GM18861 (cell line): ENCODE measurements around the gene OSBPL7.

ENCODE experiments used
- ATAC-seq: cut with Tn5 transposase; IDR thresholded peaks from one replicate; pipeline ENCODE4 v1.9.1; 2021; ENCODE audit not compliant: unreplicated experiment

Gene OSBPL7

GRCh38 chr17:47848198-47848513, 26.6 kb upstream of the OSBPL7 start:
- no peak for ATAC-seq

GRCh38 chr17:47847341-47848197, 26.0 kb upstream of the OSBPL7 start:
- no peak for ATAC-seq

- ATAC-seq = no peak
These were observed 25.2 kb upstream of the OSBPL7 start for GRCh38 chr17:47846716-47847340.

- ATAC-seq = no peak
These were observed 24.1 kb upstream of the OSBPL7 start for GRCh38 chr17:47845716-47846075.

- ATAC-seq = no peak
These were observed 23.5 kb upstream of the OSBPL7 start for GRCh38 chr17:47844814-47845715.

GRCh38 chr17:47844227-47844626, 22.6 kb upstream of the OSBPL7 start:
- no peak for ATAC-seq

GRCh38 chr17:47843391-47843730, 21.8 kb upstream of the OSBPL7 start:
- ATAC-seq = no peak

- no peak for ATAC-seq
These were observed 20.1 kb upstream of the OSBPL7 start for GRCh38 chr17:47841488-47842291.

GRCh38 chr17:47840742-47841487, 19.3 kb upstream of the OSBPL7 start, which contains the start of gene SCRN2:
TSS of gene SCRN2 (minus strand) at chr17:47841273. CDS start at chr17:47840843, 430 bp downstream.
- ATAC-seq = peak; percentile 69

GRCh38 chr17:47840001-47840741, 18.6 kb upstream of the OSBPL7 start:
- no peak for ATAC-seq

GRCh38 chr17:47839071-47839470, 17.5 kb upstream of the OSBPL7 start:
- no peak for ATAC-seq

- no peak for ATAC-seq
These were observed 17.0 kb upstream of the OSBPL7 start for GRCh38 chr17:47838636-47839035.

- ATAC-seq = no peak
These were observed 15.9 kb upstream of the OSBPL7 start for GRCh38 chr17:47837401-47838039.

- no peak for ATAC-seq
These were observed 15.0 kb upstream of the OSBPL7 start for GRCh38 chr17:47836601-47837000.

- no peak for ATAC-seq
These were observed 13.2 kb upstream of the OSBPL7 start for GRCh38 chr17:47834756-47835155.

GRCh38 chr17:47831934-47832327, 10.3 kb upstream of the OSBPL7 start:
- ATAC-seq = no peak

- ATAC-seq = peak; percentile 63
These were observed 9.7 kb upstream of the OSBPL7 start, which contains the start of the genes LRRC46 and MRPL10 for GRCh38 chr17:47831003-47831933. TSS of gene LRRC46 (plus strand) at chr17:47831670. CDS start at chr17:47831990, 320 bp downstream. TSS of gene MRPL10 (minus strand) at chr17:47831541. CDS start at chr17:47831511, 30 bp downstream.
